Neural progenitor cell (in vitro differentiated cells): ENCODE measurements around the gene SUSD1. TPM values are rescaled to one million over a fixed set of nuclear protein-coding genes. Genes with fewer than 3 reads are reported as not detected.

Source experiments
- DNase-seq: peaks from one replicate; pipeline ENCODE4 v3.0.0-alpha.2; 2016; ENCODE audit warnings: low spot score
- H2AFZ ChIP-seq: fragments of 200-600 bp; sonication (generic); replicated peaks from 2 replicates; pipeline ENCODE4 v1.6.1; 2016; ENCODE audit warnings: antibody characterized with exemption
- H3F3A ChIP-seq: fragments of 200-600 bp; sonication (generic); 2 replicates; pipeline ENCODE4 v1.6.1; 2016; ENCODE audit warnings: antibody characterized with exemption, low read depth
- H3K27ac ChIP-seq: fragments of 200-600 bp; sonication (generic); 2 replicates; pipeline ENCODE4 v1.5.1; 2016; ENCODE audit warnings: mild to moderate bottlenecking
- H3K27me3 ChIP-seq: fragments of 200-600 bp; sonication (generic); 2 replicates; pipeline ENCODE4 v1.6.1; 2016; ENCODE audit warnings: mild to moderate bottlenecking, moderate library complexity
- H3K36me3 ChIP-seq: fragments of 200-600 bp; sonication (generic); 2 replicates; pipeline ENCODE4 v1.5.1; 2016
- H3K4me1 ChIP-seq: fragments of 200-600 bp; sonication (generic); 2 replicates; pipeline ENCODE4 v1.6.1; 2016; ENCODE audit warnings: mixed run types
- H3K4me2 ChIP-seq: fragments of 200-600 bp; sonication (generic); 2 replicates; pipeline ENCODE4 v1.6.1; 2016
- H3K4me3 ChIP-seq: fragments of 200-600 bp; sonication (generic); 2 replicates; pipeline ENCODE4 v1.5.1; 2016
- H3K79me2 ChIP-seq: fragments of 200-600 bp; sonication (generic); 2 replicates; pipeline ENCODE4 v1.6.1; 2016; ENCODE audit warnings: low read depth
- H3K9ac ChIP-seq: fragments of 200-600 bp; sonication (generic); 2 replicates; pipeline ENCODE4 v1.6.1; 2016
- H3K9me3 ChIP-seq: fragments of 200-600 bp; sonication (generic); 2 replicates; pipeline ENCODE4 v1.5.1; 2016; ENCODE audit warnings: low read depth
- H4K20me1 ChIP-seq: fragments of 200-600 bp; sonication (generic); 2 replicates; pipeline ENCODE4 v1.6.1; 2016; ENCODE audit warnings: low read depth
- H3K27ac Mint-ChIP-seq: 3 replicates; pipeline ENCODE4 v1.8.0; 2021; ENCODE audit warnings: mixed read lengths
- H3K27me3 Mint-ChIP-seq: 2 replicates; pipeline ENCODE4 v1.8.0; 2022; ENCODE audit warnings: low read depth, mild to moderate bottlenecking, inconsistent platforms, moderate library complexity, mixed read lengths; ENCODE audit not compliant: insufficient read depth
- H3K36me3 Mint-ChIP-seq: 3 replicates; pipeline ENCODE4 v1.8.0; 2021; ENCODE audit warnings: mixed read lengths
- H3K4me1 Mint-ChIP-seq: 3 replicates; pipeline ENCODE4 v1.8.0; 2021; ENCODE audit warnings: mixed read lengths
- H3K4me3 Mint-ChIP-seq: 3 replicates; pipeline ENCODE4 v1.8.0; 2021; ENCODE audit warnings: mild to moderate bottlenecking, moderate library complexity, mixed read lengths
- H3K9me3 Mint-ChIP-seq: 3 replicates; pipeline ENCODE4 v1.8.0; 2020; ENCODE audit warnings: mixed read lengths
- EZH2 ChIP-seq: fragments of 200-600 bp; sonication (generic); IDR thresholded peaks from 2 replicates; pipeline ENCODE4 v1.6.1; 2017; ENCODE audit warnings: antibody characterized with exemption, mild to moderate bottlenecking, moderate library complexity
- EZH2phosphoT487 ChIP-seq: fragments of 200-600 bp; sonication (generic); IDR thresholded peaks from 2 replicates; pipeline ENCODE4 v1.6.1; 2017; ENCODE audit warnings: antibody characterized with exemption
- total RNA-seq: library from RNA; depleted of rRNA; stranded (reverse); fragments of >200 nt; gene quantifications from 2 replicates; pipeline ENCODE4 v1.2.3, GENCODE V29; 2015; ENCODE audit warnings: low replicate concordance
- TF ChIP-seq, protein P1 (sequence below): fragments of 200-600 bp; sonication (generic); IDR thresholded peaks from 2 replicates; pipeline ENCODE4 v1.5.1; 2017; ENCODE audit warnings: antibody characterized with exemption, mild to moderate bottlenecking

Gene SUSD1
- total RNA-seq, 1 donor from 2014 or later: 12.0 TPM

DNA sequence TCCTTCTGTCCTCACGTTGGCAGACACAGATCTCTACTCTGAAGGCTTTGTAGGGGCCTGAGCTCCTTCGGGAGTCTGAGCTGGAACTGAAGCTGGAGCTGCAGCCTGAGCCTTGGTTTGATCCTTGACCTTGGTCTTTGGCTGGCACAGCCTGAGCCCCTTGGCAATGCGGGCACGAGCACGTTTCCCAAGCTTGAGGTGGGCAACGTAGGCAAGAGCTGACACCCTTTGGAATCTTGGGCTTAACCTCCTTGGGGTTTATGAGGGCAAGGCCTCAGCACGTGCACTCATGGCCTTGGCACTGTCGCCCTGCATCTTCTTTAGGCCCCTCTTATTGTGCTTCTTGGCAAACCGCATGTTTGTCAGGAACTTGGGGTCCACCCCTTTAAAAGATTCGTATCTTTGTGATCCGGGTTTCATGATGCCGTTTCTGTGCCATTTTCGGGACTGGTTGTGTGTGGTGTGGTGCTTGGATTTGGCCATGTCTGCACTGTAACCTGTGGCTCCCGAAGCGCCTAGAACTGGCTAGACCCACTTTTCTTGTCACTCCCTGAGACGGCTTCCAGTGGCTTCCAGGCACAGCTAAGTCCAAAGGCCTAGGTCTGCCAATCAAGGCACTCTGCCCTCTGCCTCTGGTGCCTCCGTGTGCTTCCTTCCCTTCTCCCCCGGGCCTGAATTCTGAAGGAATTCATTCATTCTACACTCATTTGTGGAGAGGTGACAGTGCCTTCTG lies 1.4 kb downstream of the SUSD1 start:
- Histone ChIP-seq H3K4me3 (no peak overlapping the region), H3K4me2 (no peak overlapping the region), H3K79me2 (no peaks in the 10 kb centered on the region), H4K20me1 (no peaks in the 10 kb centered on the region), H3K27me3 (peaks cover 49% of the 10 kb centered on the region), H3K9ac (no peak overlapping the region), H3K36me3 (no peaks in the 10 kb centered on the region), H3K4me1 (peaks cover 5% of the 10 kb centered on the region), H3K27ac (no peak overlapping the region), H3F3A (peaks cover 4% of the 10 kb centered on the region), H2AFZ (no peak overlapping the region), H3K9me3 (no peaks in the 10 kb centered on the region)
- Mint-ChIP-seq H3K27me3 (peaks cover 29% of the 10 kb centered on the region), H3K36me3 (no peaks in the 10 kb centered on the region), H3K9me3 (no peaks in the 10 kb centered on the region), H3K27ac (no peak overlapping the region), H3K4me3 (peak overlapping the region; percentile 89), H3K4me1 (peaks cover 17% of the 10 kb centered on the region)
- no peak for DNase-seq
- no peak for TF ChIP-seq EZH2
- TF ChIP-seq EZH2phosphoT487: no peak
- TF ChIP-seq, protein P1, sequence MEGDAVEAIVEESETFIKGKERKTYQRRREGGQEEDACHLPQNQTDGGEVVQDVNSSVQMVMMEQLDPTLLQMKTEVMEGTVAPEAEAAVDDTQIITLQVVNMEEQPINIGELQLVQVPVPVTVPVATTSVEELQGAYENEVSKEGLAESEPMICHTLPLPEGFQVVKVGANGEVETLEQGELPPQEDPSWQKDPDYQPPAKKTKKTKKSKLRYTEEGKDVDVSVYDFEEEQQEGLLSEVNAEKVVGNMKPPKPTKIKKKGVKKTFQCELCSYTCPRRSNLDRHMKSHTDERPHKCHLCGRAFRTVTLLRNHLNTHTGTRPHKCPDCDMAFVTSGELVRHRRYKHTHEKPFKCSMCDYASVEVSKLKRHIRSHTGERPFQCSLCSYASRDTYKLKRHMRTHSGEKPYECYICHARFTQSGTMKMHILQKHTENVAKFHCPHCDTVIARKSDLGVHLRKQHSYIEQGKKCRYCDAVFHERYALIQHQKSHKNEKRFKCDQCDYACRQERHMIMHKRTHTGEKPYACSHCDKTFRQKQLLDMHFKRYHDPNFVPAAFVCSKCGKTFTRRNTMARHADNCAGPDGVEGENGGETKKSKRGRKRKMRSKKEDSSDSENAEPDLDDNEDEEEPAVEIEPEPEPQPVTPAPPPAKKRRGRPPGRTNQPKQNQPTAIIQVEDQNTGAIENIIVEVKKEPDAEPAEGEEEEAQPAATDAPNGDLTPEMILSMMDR: no peak

DNA sequence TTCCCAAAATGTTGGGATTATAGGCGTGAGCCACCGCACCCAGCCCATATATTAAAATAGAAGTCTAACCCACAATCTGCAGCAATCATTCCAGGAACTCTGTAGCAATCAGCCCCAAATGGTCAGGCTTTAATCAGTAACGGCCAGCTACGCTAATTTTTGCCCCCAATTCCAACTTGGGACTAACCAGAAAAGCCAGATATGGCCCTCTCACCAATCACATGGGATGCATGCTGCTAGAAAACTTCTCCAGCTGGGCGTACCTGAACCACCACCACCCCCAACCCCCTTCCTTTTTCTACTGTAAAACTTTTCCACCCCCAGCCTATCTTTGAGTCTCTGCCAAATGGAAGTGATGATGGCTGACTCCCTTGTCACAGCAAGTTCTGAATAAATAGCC lies 4.1 kb downstream of the SUSD1 start:
- H3K79me2 ChIP-seq: no peaks in the 10 kb centered on the region
- no peak for DNase-seq
- Mint-ChIP-seq H3K9me3 (no peaks in the 10 kb centered on the region), H3K36me3 (no peaks in the 10 kb centered on the region), H3K4me3 (no peak overlapping the region), H3K27me3 (peaks cover 19% of the 10 kb centered on the region), H3K27ac (no peak overlapping the region), H3K4me1 (peaks cover 26% of the 10 kb centered on the region)
- no peak overlapping the region for H2AFZ ChIP-seq
- H3K9me3 ChIP-seq: no peaks in the 10 kb centered on the region
- no peak overlapping the region for H3K4me2 ChIP-seq
- H3K27ac ChIP-seq: no peak overlapping the region
- TF ChIP-seq, protein P1: no peak
- no peak for TF ChIP-seq EZH2
- TF ChIP-seq EZH2phosphoT487: no peak
- no peak overlapping the region for H3K9ac ChIP-seq
- peaks cover 13% of the 10 kb centered on the region for H3K4me1 ChIP-seq
- no peaks in the 10 kb centered on the region for H4K20me1 ChIP-seq
- H3K27me3 ChIP-seq: peaks cover 26% of the 10 kb centered on the region
- H3K4me3 ChIP-seq: no peak overlapping the region
- H3K36me3 ChIP-seq: no peaks in the 10 kb centered on the region
- H3F3A ChIP-seq: peaks cover 10% of the 10 kb centered on the region

DNA sequence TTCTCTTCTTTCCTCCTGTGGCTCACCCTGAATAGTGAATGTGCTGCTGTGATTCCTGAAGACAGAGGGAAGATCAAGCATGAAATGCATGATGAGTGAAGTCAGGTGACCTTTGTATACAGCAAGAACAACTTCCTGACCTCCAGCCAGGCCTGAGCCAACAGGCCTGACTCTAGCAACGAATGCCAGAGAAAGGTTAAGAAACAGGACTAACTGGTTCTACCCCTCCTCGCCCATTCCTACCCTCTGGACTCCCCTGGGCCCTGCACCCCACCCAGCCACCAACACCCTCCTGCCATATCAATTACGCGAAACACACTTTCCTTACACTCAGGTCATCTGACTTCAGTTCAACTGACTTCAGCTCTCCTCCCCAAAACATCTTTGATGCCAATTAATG lies 4.9 kb downstream of the SUSD1 start:
- Histone ChIP-seq H3K36me3 (no peaks in the 10 kb centered on the region), H3K4me1 (peaks cover 15% of the 10 kb centered on the region), H2AFZ (no peak overlapping the region), H3K9ac (no peak overlapping the region), H3K9me3 (no peaks in the 10 kb centered on the region), H3K27me3 (peaks cover 18% of the 10 kb centered on the region), H3K27ac (no peak overlapping the region), H3K4me2 (no peak overlapping the region), H3K79me2 (no peaks in the 10 kb centered on the region), H3F3A (peaks cover 8% of the 10 kb centered on the region), H3K4me3 (no peak overlapping the region), H4K20me1 (no peaks in the 10 kb centered on the region)
- Mint-ChIP-seq H3K4me3 (no peak overlapping the region), H3K27ac (no peak overlapping the region), H3K36me3 (no peaks in the 10 kb centered on the region), H3K4me1 (peaks cover 25% of the 10 kb centered on the region), H3K9me3 (no peaks in the 10 kb centered on the region), H3K27me3 (peaks cover 14% of the 10 kb centered on the region)
- TF ChIP-seq, protein P1: no peak
- TF ChIP-seq EZH2 (no peak), EZH2phosphoT487 (no peak)
- no peak for DNase-seq
